Natural killer cell (primary cell): ENCODE data around the gene PAOX. TPM values are rescaled to one million over a fixed set of nuclear protein-coding genes. Genes with fewer than 3 reads are reported as not detected.
A peak's percentile ranks its signal among the peaks of the same experiment; 100 is the strongest.

Experiments
- ATAC-seq, 3 donors: fragments of 150-1000 bp in 2 of 3; fragments of 200-7000 bp in 1 of 3; cut with Tn5 transposase; 1 replicate in 1 of 3; 2 replicates in 2 of 3; pipeline ENCODE4 v1.10.0; 2021; ENCODE audit warnings: mild to moderate bottlenecking in 2 of 3, moderate library complexity in 2 of 3
- DNase-seq, 2 donors: peaks; one replicate each; pipeline versions ENCODE4 v3.0.0 to v3.0.0-alpha.2; 2013 to 2021; ENCODE audit warnings: mixed read lengths in 1 of 2
- H3K27ac ChIP-seq: one replicate; pipeline ENCODE4 v1.5.1; 2013; ENCODE audit warnings: mild to moderate bottlenecking, low read length
- H3K27me3 ChIP-seq: one replicate; pipeline ENCODE4 v1.6.1; 2013; ENCODE audit warnings: low read length; ENCODE audit not compliant: control insufficient read depth, insufficient read depth
- H3K36me3 ChIP-seq: one replicate; pipeline ENCODE4 v1.6.1; 2013; ENCODE audit warnings: low read length; ENCODE audit not compliant: control insufficient read depth, insufficient read depth
- H3K4me1 ChIP-seq: one replicate; pipeline ENCODE4 v1.6.1; 2013; ENCODE audit warnings: low read length; ENCODE audit not compliant: control insufficient read depth, insufficient read depth
- H3K4me3 ChIP-seq: one replicate; pipeline ENCODE4 v1.5.1; 2013; ENCODE audit warnings: low read length
- H3K9me3 ChIP-seq: one replicate; pipeline ENCODE4 v1.6.1; 2013; ENCODE audit warnings: low read length; ENCODE audit not compliant: control insufficient read depth, insufficient read depth
- H3K27ac Mint-ChIP-seq, 2 donors: one replicate each; pipeline ENCODE4 v1.8.0; 2022; ENCODE audit warnings: mild to moderate bottlenecking in 2 of 2, mixed read lengths in 2 of 2, moderate library complexity in 1 of 2
- H3K27me3 Mint-ChIP-seq, 2 donors: one replicate each; pipeline ENCODE4 v1.8.0; 2022; ENCODE audit warnings: low read depth in 2 of 2, mixed read lengths in 2 of 2
- H3K36me3 Mint-ChIP-seq: one replicate; pipeline ENCODE4 v1.8.0; 2022; ENCODE audit warnings: mixed read lengths
- H3K4me1 Mint-ChIP-seq, 2 donors: one replicate each; pipeline ENCODE4 v1.8.0; 2022; ENCODE audit warnings: mixed read lengths in 2 of 2
- H3K4me3 Mint-ChIP-seq: one replicate; pipeline ENCODE4 v1.8.0; 2022; ENCODE audit warnings: mild to moderate bottlenecking, moderate library complexity, mixed read lengths
- H3K9me3 Mint-ChIP-seq, 2 donors: one replicate each; pipeline ENCODE4 v1.8.0; 2022; ENCODE audit warnings: mixed read lengths in 2 of 2
- CTCF ChIP-seq: fragments of 200-600 bp; IDR thresholded peaks from one replicate; pipeline ENCODE4 v1.8.0; 2022; ENCODE audit warnings: antibody characterized with exemption
- WGBS: methylation state at CpG from one replicate; pipeline ENCODE4 v1.1.7; 2013; ENCODE audit warnings: missing lambda C conversion rate; ENCODE audit not compliant: insufficient coverage; 5-methylcytosine and 5-hydroxymethylcytosine counted together
- intact Hi-C: fragments of 100-400 bp; cut with micrococcal nuclease; formaldehyde crosslinking; loops from one replicate; pipeline ENCODE4 v1.14.2; 2022
- total RNA-seq, 4 donors: library from RNA; stranded (reverse); fragments of 120-200 nt in 1 of 4; gene quantifications; one replicate each; pipeline versions ENCODE4 v1.2.3 to v1.2.4, GENCODE V29; 2013 to 2022

PAOX gene
- total RNA-seq, 3 donors from 2014 or later (not counting 1 experiment from before 2014, with no cell fraction given), result 4.2 to 5.8 (median 5.5) TPM

GRCh38 chr10:133344236-133344635 lies 34.8 kb upstream of the PAOX start:
- Histone ChIP-seq H3K36me3 (no peaks in the 10 kb centered on the region), H3K4me3 (no peak overlapping the region), H3K27ac (no peak overlapping the region), H3K9me3 (no peaks in the 10 kb centered on the region), H3K4me1 (no peaks in the 10 kb centered on the region), H3K27me3 (peaks cover 11% of the 10 kb centered on the region)
- intact Hi-C loops, result no loop called here
- ATAC-seq (no peak), DNase-seq (no peak)
- TF ChIP-seq CTCF, result no peak
- H3K36me3 Mint-ChIP-seq, result no peaks in the 10 kb centered on the region
- peaks cover 0 to 3% of the 10 kb centered on the region in 2 donors for H3K4me1 Mint-ChIP-seq
- WGBS, result 87% methylated on average over 5 of the region's 5 CpGs
- H3K4me3 Mint-ChIP-seq, result no peak overlapping the region
- H3K27me3 Mint-ChIP-seq, result peaks cover 27 to 29% of the 10 kb centered on the region in 2 donors
- no peaks in the 10 kb centered on the region for H3K9me3 Mint-ChIP-seq
- H3K27ac Mint-ChIP-seq, result no peak overlapping the region

- Histone ChIP-seq H3K4me3 (no peak overlapping the region), H3K9me3 (no peaks in the 10 kb centered on the region), H3K27ac (no peak overlapping the region), H3K4me1 (no peaks in the 10 kb centered on the region), H3K27me3 (peaks cover 11% of the 10 kb centered on the region), H3K36me3 (no peaks in the 10 kb centered on the region)
- ATAC-seq (no peak), DNase-seq (no peak)
- no peak overlapping the region for H3K4me3 Mint-ChIP-seq
- WGBS, result 43% methylated on average over 11 of the region's 11 CpGs
- H3K27ac Mint-ChIP-seq, result no peak overlapping the region
- H3K4me1 Mint-ChIP-seq, result peaks cover 0 to 5% of the 10 kb centered on the region in 2 donors
- H3K36me3 Mint-ChIP-seq, result no peaks in the 10 kb centered on the region
- no peaks in the 10 kb centered on the region for H3K9me3 Mint-ChIP-seq
- H3K27me3 Mint-ChIP-seq, result peaks cover 28 to 29% of the 10 kb centered on the region in 2 donors
- no peak for TF ChIP-seq CTCF
- intact Hi-C loops, result no loop called here
These were observed 32.6 kb upstream of the PAOX start for GRCh38 chr10:133346413-133346812.

- peaks cover 0 to 5% of the 10 kb centered on the region in 2 donors for H3K4me1 Mint-ChIP-seq
- no peaks in the 10 kb centered on the region for H3K9me3 ChIP-seq
- no peaks in the 10 kb centered on the region for H3K9me3 Mint-ChIP-seq
- H3K27ac Mint-ChIP-seq, result no peak overlapping the region
- no peak for TF ChIP-seq CTCF
- H3K27ac ChIP-seq, result no peak overlapping the region
- H3K27me3 Mint-ChIP-seq, result peaks cover 20 to 23% of the 10 kb centered on the region in 2 donors
- intact Hi-C loops, result no loop called here
- peaks cover 8% of the 10 kb centered on the region for H3K27me3 ChIP-seq
- H3K36me3 Mint-ChIP-seq, result no peaks in the 10 kb centered on the region
- no peak overlapping the region for H3K4me3 ChIP-seq
- 62% methylated on average over 16 of the region's 16 CpGs for WGBS
- DNase-seq, result no peak
- H3K36me3 ChIP-seq, result no peaks in the 10 kb centered on the region
- no peaks in the 10 kb centered on the region for H3K4me1 ChIP-seq
- H3K4me3 Mint-ChIP-seq, result no peak overlapping the region
- ATAC-seq, result no peak
These were observed 31.1 kb upstream of the PAOX start for GRCh38 chr10:133347710-133348517.

- H3K27me3 Mint-ChIP-seq, result peaks cover 15% of the 10 kb centered on the region in 2 donors
- Histone ChIP-seq H3K4me1 (no peaks in the 10 kb centered on the region), H3K27ac (no peak overlapping the region), H3K4me3 (no peak overlapping the region), H3K9me3 (no peaks in the 10 kb centered on the region), H3K27me3 (peaks cover 5% of the 10 kb centered on the region), H3K36me3 (no peaks in the 10 kb centered on the region)
- ATAC-seq (peak in 1 of 3 donors; percentile 15), DNase-seq (no peak)
- WGBS, result 88% methylated on average over 8 of the region's 8 CpGs
- no peak for TF ChIP-seq CTCF
- peaks cover 0 to 5% of the 10 kb centered on the region in 2 donors for H3K4me1 Mint-ChIP-seq
- no peak overlapping the region for H3K4me3 Mint-ChIP-seq
- no peaks in the 10 kb centered on the region for H3K9me3 Mint-ChIP-seq
- intact Hi-C loops, result no loop called here
- no peaks in the 10 kb centered on the region for H3K36me3 Mint-ChIP-seq
- no peak overlapping the region for H3K27ac Mint-ChIP-seq
These were observed 29.9 kb upstream of the PAOX start for GRCh38 chr10:133349160-133349568.
